SU-DHL-6 (cell line): ENCODE measurements around the gene TACSTD2.
"Not testable (repeated sequence)": the region's sequence is repeated elsewhere in the genome, so short reads cannot be mapped to it uniquely, and the experiment has no call there.

Experiments
- H2AFZ ChIP-seq: fragments of 200-600 bp; sonication (generic); 2 replicates; pipeline ENCODE4 v1.6.1; 2014; ENCODE audit warnings: low read depth, mild to moderate bottlenecking, moderate library complexity, mixed read lengths, antibody characterized with exemption, low read length; ENCODE audit not compliant: severe bottlenecking
- H3F3A ChIP-seq: fragments of 200-600 bp; shearing (Covaris generic); 2 replicates; pipeline ENCODE4 v1.6.0; 2016; ENCODE audit warnings: antibody characterized with exemption, mild to moderate bottlenecking; ENCODE audit not compliant: insufficient read depth
- H3K27ac ChIP-seq: fragments of 200-600 bp; sonication (generic); 2 replicates; pipeline ENCODE4 v1.5.1; 2016; ENCODE audit warnings: low read depth, mild to moderate bottlenecking, low read length, moderate library complexity, mixed read lengths
- H3K27me3 ChIP-seq: fragments of 200-600 bp; sonication (generic), shearing (Covaris generic); 2 replicates; pipeline ENCODE4 v1.6.0; 2014; ENCODE audit warnings: mild to moderate bottlenecking, low read length
- H3K36me3 ChIP-seq: fragments of 200-600 bp; sonication (generic); 2 replicates; pipeline ENCODE4 v1.6.1; 2014; ENCODE audit warnings: mild to moderate bottlenecking, low read length, mixed read lengths
- H3K4me2 ChIP-seq: fragments of 300-600, 200-600 bp; shearing (Covaris generic), sonication (generic); 2 replicates; pipeline ENCODE4 v1.6.0; 2014; ENCODE audit warnings: low read length, low read depth, mild to moderate bottlenecking; ENCODE audit not compliant: poor library complexity, severe bottlenecking
- H3K4me3 ChIP-seq: fragments of 200-600 bp; sonication (generic); 2 replicates; pipeline ENCODE4 v1.5.1; 2014; ENCODE audit warnings: antibody characterized with exemption, low read length, mild to moderate bottlenecking, mixed read lengths; ENCODE audit not compliant: insufficient read depth, poor library complexity, severe bottlenecking
- H3K79me2 ChIP-seq: fragments of 200-600 bp; sonication (generic); 2 replicates; pipeline ENCODE4 v1.6.1; 2014; ENCODE audit warnings: mild to moderate bottlenecking, low read length, moderate library complexity; ENCODE audit not compliant: insufficient read depth
- H3K9ac ChIP-seq: fragments of 200-600 bp; sonication (generic); 2 replicates; pipeline ENCODE4 v1.7.0; 2014; ENCODE audit warnings: mild to moderate bottlenecking, low read length
- H3K9me2 ChIP-seq: fragments of 200-600 bp; sonication (generic); replicated peaks from 2 replicates; pipeline ENCODE4 v1.6.1; 2014; ENCODE audit warnings: low read length; ENCODE audit not compliant: insufficient read depth
- H3K9me3 ChIP-seq: fragments of 200-600 bp; sonication (generic); 2 replicates; pipeline ENCODE4 v1.6.1; 2014; ENCODE audit warnings: low read length, mixed read lengths; ENCODE audit not compliant: insufficient read depth
- H4K20me1 ChIP-seq: fragments of 200-600 bp; sonication (generic); 2 replicates; pipeline ENCODE4 v1.6.1; 2014; ENCODE audit warnings: low read depth, mild to moderate bottlenecking, antibody characterized with exemption, low read length, moderate library complexity, mixed read lengths
- EZH2phosphoT487 ChIP-seq: fragments of 200-600 bp; sonication (generic), shearing (Covaris generic); conservative IDR thresholded peaks from 2 replicates; pipeline ENCODE4 v1.6.1; 2018; ENCODE audit warnings: mild to moderate bottlenecking, antibody characterized with exemption, low read length, moderate library complexity, mixed read lengths
- TF ChIP-seq, protein P1 (sequence below): fragments of 200-600 bp; sonication (generic); IDR thresholded peaks from one replicate; pipeline ENCODE4 v1.5.1; 2017; ENCODE audit warnings: antibody characterized with exemption, mild to moderate bottlenecking, low read length, moderate library complexity; ENCODE audit not compliant: insufficient read depth, poor library complexity, severe bottlenecking

TACSTD2 gene

DNA sequence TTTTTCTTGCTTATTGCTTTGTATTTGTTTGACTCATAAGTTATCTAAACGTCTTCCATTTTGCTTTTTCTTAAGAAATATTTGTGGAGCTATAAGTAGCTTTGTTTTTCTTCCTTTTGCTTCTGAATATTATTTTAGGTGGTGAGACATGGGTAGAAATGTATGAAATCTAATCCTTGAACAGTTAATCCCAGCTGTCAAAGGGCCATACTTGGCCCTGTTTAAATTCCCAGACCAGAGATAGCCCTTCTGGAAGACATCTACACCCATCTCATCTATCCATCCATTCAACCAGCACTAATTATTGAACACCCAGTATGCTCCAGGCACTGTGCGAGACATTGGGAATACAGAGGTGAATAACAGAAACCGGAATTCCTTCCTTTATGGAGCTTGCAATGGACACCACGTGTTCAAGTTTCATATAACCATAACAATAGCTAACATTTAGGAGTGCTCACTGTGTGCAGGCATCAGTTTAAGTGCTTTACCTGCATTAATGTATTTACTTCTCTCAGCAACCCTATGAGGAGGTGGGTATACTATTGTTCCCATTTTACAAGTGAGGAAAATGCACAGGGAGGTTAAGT lies 8.7 kb downstream of the TACSTD2 start:
- Histone ChIP-seq H3K79me2 (no peaks in the 10 kb centered on the region), H3K4me2 (no peak overlapping the region), H2AFZ (no peak overlapping the region), H3F3A (no peaks in the 10 kb centered on the region), H3K9me2 (no peaks in the 10 kb centered on the region), H3K36me3 (no peaks in the 10 kb centered on the region), H3K27me3 (no peaks in the 10 kb centered on the region; the same call in 1 of the 2 replicates), H3K4me3 (no peak overlapping the region), H4K20me1 (no peaks in the 10 kb centered on the region), H3K27ac (no peak overlapping the region), H3K9me3 (no peaks in the 10 kb centered on the region), H3K9ac (no peak overlapping the region)
- TF ChIP-seq, protein P1, sequence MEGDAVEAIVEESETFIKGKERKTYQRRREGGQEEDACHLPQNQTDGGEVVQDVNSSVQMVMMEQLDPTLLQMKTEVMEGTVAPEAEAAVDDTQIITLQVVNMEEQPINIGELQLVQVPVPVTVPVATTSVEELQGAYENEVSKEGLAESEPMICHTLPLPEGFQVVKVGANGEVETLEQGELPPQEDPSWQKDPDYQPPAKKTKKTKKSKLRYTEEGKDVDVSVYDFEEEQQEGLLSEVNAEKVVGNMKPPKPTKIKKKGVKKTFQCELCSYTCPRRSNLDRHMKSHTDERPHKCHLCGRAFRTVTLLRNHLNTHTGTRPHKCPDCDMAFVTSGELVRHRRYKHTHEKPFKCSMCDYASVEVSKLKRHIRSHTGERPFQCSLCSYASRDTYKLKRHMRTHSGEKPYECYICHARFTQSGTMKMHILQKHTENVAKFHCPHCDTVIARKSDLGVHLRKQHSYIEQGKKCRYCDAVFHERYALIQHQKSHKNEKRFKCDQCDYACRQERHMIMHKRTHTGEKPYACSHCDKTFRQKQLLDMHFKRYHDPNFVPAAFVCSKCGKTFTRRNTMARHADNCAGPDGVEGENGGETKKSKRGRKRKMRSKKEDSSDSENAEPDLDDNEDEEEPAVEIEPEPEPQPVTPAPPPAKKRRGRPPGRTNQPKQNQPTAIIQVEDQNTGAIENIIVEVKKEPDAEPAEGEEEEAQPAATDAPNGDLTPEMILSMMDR, result no peak
- TF ChIP-seq EZH2phosphoT487, result no peak

DNA sequence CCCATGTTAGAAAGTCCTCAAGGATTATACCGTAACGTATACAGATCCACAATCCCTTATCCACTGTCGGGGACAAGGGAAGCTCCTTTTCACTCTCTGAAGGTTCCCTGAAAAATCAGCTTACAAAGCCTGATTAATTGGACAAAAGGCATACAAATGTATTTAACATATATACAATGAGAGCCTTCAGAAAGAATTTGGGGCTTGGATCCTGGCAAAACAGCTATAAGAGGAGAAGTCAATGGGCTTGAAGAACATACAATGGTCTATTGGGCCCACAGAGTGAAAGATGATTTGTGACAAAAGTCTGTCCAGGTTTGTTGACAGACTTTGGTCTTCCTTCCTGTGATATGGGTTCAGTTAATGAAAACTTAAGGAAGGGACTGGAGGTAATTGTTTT lies 10.7 kb downstream of the TACSTD2 start:
- Histone ChIP-seq H3K9me3 (no peaks in the 10 kb centered on the region), H3K79me2 (no peaks in the 10 kb centered on the region), H3K4me3 (no peak overlapping the region), H3K27me3 (no peaks in the 10 kb centered on the region), H3K36me3 (no peaks in the 10 kb centered on the region), H3K27ac (no peak overlapping the region), H3K4me2 (no peak overlapping the region), H3K9me2 (no peaks in the 10 kb centered on the region), H4K20me1 (no peaks in the 10 kb centered on the region), H3K9ac (no peak overlapping the region), H3F3A (no peaks in the 10 kb centered on the region), H2AFZ (no peak overlapping the region)
- TF ChIP-seq EZH2phosphoT487, result no peak
- TF ChIP-seq, protein P1, result no peak

DNA sequence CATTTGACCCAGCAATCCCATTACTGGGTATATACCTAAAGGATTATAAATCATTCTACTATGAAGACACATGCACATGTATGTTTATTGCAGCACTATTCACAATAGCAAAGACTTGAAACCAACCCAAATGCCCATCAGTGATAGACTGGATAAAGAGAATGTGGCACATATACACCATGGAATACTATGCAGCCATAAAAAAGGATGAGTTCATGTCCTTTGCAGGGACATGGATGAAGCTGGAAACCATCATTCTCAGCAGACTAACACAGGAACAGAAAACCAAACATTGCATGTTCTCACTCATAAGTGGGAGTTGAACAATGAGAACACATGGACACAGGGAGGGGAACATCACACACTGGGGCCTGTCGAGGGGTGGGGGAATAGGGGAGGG lies 13.3 kb downstream of the TACSTD2 start:
- not testable (repeated sequence) for H3K9ac ChIP-seq

DNA sequence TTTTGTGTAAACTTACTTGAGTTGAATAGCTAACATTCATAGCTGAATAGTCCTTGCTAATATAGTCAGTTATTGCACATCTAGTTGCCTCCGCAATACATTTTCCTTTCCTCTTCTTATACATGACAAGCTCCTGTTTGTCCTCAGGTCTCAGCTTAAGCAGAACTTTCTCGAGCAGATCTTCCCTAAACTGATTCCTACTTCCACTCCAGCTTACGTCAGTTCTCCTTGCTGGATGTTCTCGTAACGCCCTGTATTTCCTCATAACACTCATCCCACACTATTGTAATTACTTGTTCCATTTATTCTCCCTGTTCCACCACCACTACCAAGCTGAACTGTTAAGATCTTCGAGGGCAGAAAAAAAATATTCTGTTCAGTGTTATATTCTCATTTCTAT lies 15.4 kb downstream of the TACSTD2 start:
- H3K9me3 ChIP-seq, result no peaks in the 10 kb centered on the region
- no peak overlapping the region for H3K27ac ChIP-seq
- no peak for TF ChIP-seq EZH2phosphoT487
- TF ChIP-seq, protein P1, result no peak
- no peaks in the 10 kb centered on the region for H3K36me3 ChIP-seq
- H3K79me2 ChIP-seq, result no peaks in the 10 kb centered on the region
- no peaks in the 10 kb centered on the region for H3K27me3 ChIP-seq
- H3K9me2 ChIP-seq, result no peaks in the 10 kb centered on the region
- no peaks in the 10 kb centered on the region for H3F3A ChIP-seq
- H3K4me2 ChIP-seq, result no peak overlapping the region
- no peak overlapping the region for H3K4me3 ChIP-seq
- H2AFZ ChIP-seq, result no peak overlapping the region
- H4K20me1 ChIP-seq, result no peaks in the 10 kb centered on the region
- H3K9ac ChIP-seq, result no peak overlapping the region

More for the DNA sequence above, 13.3 kb downstream of the TACSTD2 start:
- not testable (repeated sequence) for H3K9me3 ChIP-seq, H3K27ac ChIP-seq, H3K4me3 ChIP-seq, H3K27me3 ChIP-seq, H2AFZ ChIP-seq, H3K9me2 ChIP-seq, H3K4me2 ChIP-seq, H3K36me3 ChIP-seq, H3K79me2 ChIP-seq, H4K20me1 ChIP-seq, H3F3A ChIP-seq
